Activated CD8-positive, alpha-beta memory T cell treated with anti-CD3 and anti-CD28 coated beads, Interleukin-2, amount 10 ng/mL, durations not matched to agents 7 days and 5 days (primary cell): ENCODE data around the gene LCMT1. TPM values are rescaled to one million over a fixed set of nuclear protein-coding genes. Genes with fewer than 3 reads are reported as not detected.
"Not testable (repeated sequence)": the region's sequence is repeated elsewhere in the genome, so short reads cannot be mapped to it uniquely, and the experiment has no call there.

Experiments used
- ATAC-seq: fragments of 150-1000 bp; cut with Tn5 transposase; one replicate; pipeline ENCODE4 v1.10.0; 2021; ENCODE audit warnings: moderate library complexity
- CTCF ChIA-PET: fragments of 350-600 bp; sonication (Branson Sonifier 250); formaldehyde crosslinking; loops from one replicate; lab custom pipeline; 2021; ENCODE audit warnings: antibody characterized with exemption; lab: Charles Lee
- DNase-seq: peaks from one replicate; pipeline ENCODE4 v3.0.0-alpha.2; 2020
- H3K27ac Mint-ChIP-seq: one replicate; pipeline ENCODE4 v1.8.0; 2021; ENCODE audit warnings: mild to moderate bottlenecking, mixed read lengths
- H3K27me3 Mint-ChIP-seq: one replicate; pipeline ENCODE4 v1.8.0; 2021; ENCODE audit warnings: mixed read lengths
- H3K36me3 Mint-ChIP-seq: one replicate; pipeline ENCODE4 v1.8.0; 2021; ENCODE audit warnings: mild to moderate bottlenecking, mixed read lengths
- H3K4me1 Mint-ChIP-seq: one replicate; pipeline ENCODE4 v1.8.0; 2021; ENCODE audit warnings: mixed read lengths
- H3K4me3 Mint-ChIP-seq: one replicate; pipeline ENCODE4 v1.8.0; 2021; ENCODE audit warnings: mild to moderate bottlenecking, moderate library complexity, mixed read lengths
- H3K9me3 Mint-ChIP-seq: one replicate; pipeline ENCODE4 v1.8.0; 2022; ENCODE audit warnings: low read depth, mixed read lengths
- total RNA-seq, 2 experiments: library from RNA; stranded (reverse); gene quantifications; one replicate each; pipeline ENCODE4 v1.2.3, GENCODE V29; 2021

Gene LCMT1
- total RNA-seq, 2 experiments from 2014 or later: 38.9 to 44.6 TPM

- Mint-ChIP-seq H3K9me3 (no peaks in the 10 kb centered on the region), H3K36me3 (no peaks in the 10 kb centered on the region), H3K4me3 (peak overlapping the region; percentile 86), H3K27me3 (no peaks in the 10 kb centered on the region), H3K4me1 (peaks cover 42% of the 10 kb centered on the region), H3K27ac (peak overlapping the region; percentile 90)
- ATAC-seq (no peak), DNase-seq (no peak)
- CTCF ChIA-PET: interaction anchor here (0.7 to 7.7 kb wide), 10 partner anchors 10 to 273 kb away, joined by 3 to 75 read pairs (median 4); partner anchors contain the start of gene ARHGAP17
Measured at GRCh38 chr16:25107466-25107792, 4.1 kb upstream of the LCMT1 start.

GRCh38 chr16:25108054-25108453 lies 3.5 kb upstream of the LCMT1 start:
- Mint-ChIP-seq H3K4me1 (peaks cover 46% of the 10 kb centered on the region), H3K4me3 (peak overlapping the region; percentile 86), H3K9me3 (no peaks in the 10 kb centered on the region), H3K27ac (peak overlapping the region; percentile 90), H3K27me3 (no peaks in the 10 kb centered on the region), H3K36me3 (no peaks in the 10 kb centered on the region)
- CTCF ChIA-PET: interaction anchor here (1.1 to 7.7 kb wide), 7 partner anchors 11 to 118 kb away, joined by 3 to 75 read pairs (median 6); no protein-coding TSS in a partner anchor
- no peak for ATAC-seq
- DNase-seq: peak; percentile 72

DNA sequence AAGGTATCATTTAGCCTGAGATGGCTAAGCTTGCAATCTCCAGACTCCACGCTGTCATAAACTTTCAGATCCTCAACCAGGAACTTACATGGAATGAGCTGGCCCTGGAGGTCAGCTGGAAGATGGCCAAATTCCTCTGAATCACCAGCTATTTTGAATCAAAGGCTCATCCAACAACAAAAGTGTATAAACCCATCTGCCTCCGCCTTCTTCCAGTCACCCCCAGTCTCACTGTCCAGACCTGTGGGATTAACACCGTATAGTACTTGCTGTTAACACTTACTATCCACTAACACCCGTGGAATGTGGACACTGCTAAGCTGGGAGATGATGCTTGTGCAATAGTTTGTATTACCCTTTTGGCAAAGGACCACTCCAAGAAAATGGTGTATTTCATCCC lies 1.9 kb upstream of the LCMT1 start:
- ATAC-seq (no peak), DNase-seq (no peak)
- Mint-ChIP-seq H3K27me3 (no peaks in the 10 kb centered on the region), H3K27ac (peak overlapping the region; percentile 32), H3K4me1 (peaks cover 57% of the 10 kb centered on the region), H3K36me3 (no peaks in the 10 kb centered on the region), H3K4me3 (peak overlapping the region; percentile 82), H3K9me3 (no peaks in the 10 kb centered on the region)
- CTCF ChIA-PET: interaction anchor here (0.8 to 7.7 kb wide), 7 partner anchors 40 to 114 kb away, joined by 3 to 75 read pairs (median 7); partner anchors contain the start of gene ARHGAP17

GRCh38 chr16:25110387-25110947 lies 1.1 kb upstream of the LCMT1 start:
- no peaks in the 10 kb centered on the region for H3K36me3 Mint-ChIP-seq
- no peaks in the 10 kb centered on the region for H3K27me3 Mint-ChIP-seq
- H3K27ac Mint-ChIP-seq: peak overlapping the region; percentile 97
- CTCF ChIA-PET: interaction anchor here (0.8 to 7.7 kb wide), 8 partner anchors 41 to 113 kb away, joined by 3 to 75 read pairs (median 6); partner anchors contain the start of gene ARHGAP17
- DNase-seq (peak; percentile 65), ATAC-seq (no peak)
- H3K4me3 Mint-ChIP-seq: peak overlapping the region; percentile 82
- no peaks in the 10 kb centered on the region for H3K9me3 Mint-ChIP-seq
- peaks cover 62% of the 10 kb centered on the region for H3K4me1 Mint-ChIP-seq

DNA sequence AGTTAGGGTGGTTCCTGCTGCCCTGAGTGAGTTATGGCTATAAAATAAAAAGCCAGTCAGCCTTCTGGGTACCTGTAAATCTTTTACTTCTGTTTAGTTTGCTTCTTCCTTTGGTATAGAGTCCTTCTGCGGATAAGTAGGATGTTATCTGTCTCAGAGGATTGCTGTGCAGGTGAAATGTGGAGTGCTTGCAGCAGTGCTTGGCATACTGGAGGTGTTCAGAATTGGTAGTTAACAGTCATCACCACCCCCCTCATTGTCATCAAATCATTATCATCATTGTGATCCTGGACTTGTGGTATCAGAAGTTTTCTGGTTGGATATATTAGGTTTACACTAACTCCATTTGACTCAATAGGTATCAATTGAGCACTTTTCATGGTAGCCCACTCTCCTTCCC lies 2.6 kb downstream of the LCMT1 start:
- Mint-ChIP-seq H3K4me3 (peak overlapping the region; percentile 24), H3K4me1 (peaks cover 49% of the 10 kb centered on the region), H3K27ac (no peak overlapping the region), H3K9me3 (no peaks in the 10 kb centered on the region), H3K36me3 (peaks cover 3% of the 10 kb centered on the region), H3K27me3 (no peaks in the 10 kb centered on the region)
- DNase-seq (no peak), ATAC-seq (no peak)
- CTCF ChIA-PET: interaction anchor here (1.1 to 7.7 kb wide), 2 partner anchors 10 to 56 kb away, joined by 5 to 75 read pairs; no protein-coding TSS in a partner anchor

GRCh38 chr16:25118851-25119578 lies 7.5 kb downstream of the LCMT1 start:
- Mint-ChIP-seq H3K4me3 (no peak overlapping the region), H3K4me1 (peaks cover 25% of the 10 kb centered on the region), H3K36me3 (peaks cover 3% of the 10 kb centered on the region), H3K27me3 (no peaks in the 10 kb centered on the region), H3K9me3 (no peaks in the 10 kb centered on the region), H3K27ac (no peak overlapping the region)
- DNase-seq (no peak), ATAC-seq (no peak)
- CTCF ChIA-PET: interaction anchor here (1.3 to 2.3 kb wide), 2 partner anchors 9 to 106 kb away, joined by 3 to 10 read pairs; no protein-coding TSS in a partner anchor

GRCh38 chr16:25121824-25122600 lies 10.5 kb downstream of the LCMT1 start:
- no peak for DNase-seq
- no peak for ATAC-seq
- H3K9me3 Mint-ChIP-seq: no peaks in the 10 kb centered on the region
- H3K4me1 Mint-ChIP-seq: peaks cover 31% of the 10 kb centered on the region
- no peak overlapping the region for H3K27ac Mint-ChIP-seq
- H3K4me3 Mint-ChIP-seq: no peak overlapping the region
- CTCF ChIA-PET: interaction anchor here (2.9 kb wide), 1 partner anchor 103 kb away, joined by 11 read pairs; no protein-coding TSS in a partner anchor
- no peaks in the 10 kb centered on the region for H3K27me3 Mint-ChIP-seq
- H3K36me3 Mint-ChIP-seq: no peaks in the 10 kb centered on the region

DNA sequence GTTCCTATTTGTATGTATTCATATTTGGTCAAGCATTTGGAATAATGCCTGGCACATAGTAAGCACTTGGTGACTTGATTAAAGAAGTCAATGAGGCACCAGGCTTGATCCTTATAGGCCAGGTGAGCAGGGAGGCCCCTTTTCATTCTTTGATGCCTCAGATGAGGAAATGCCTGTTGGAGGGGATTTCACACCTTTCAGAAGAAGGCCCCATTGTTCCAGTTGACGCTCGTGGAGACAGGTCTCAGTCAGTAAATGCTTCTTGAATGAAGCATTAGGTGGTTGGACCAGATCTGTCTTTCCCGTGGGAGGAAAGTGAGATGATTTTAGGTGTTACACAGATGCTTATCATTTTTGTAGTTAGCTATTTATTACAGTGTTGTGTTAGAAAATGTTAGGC lies 13.0 kb downstream of the LCMT1 start:
- CTCF ChIA-PET: interaction anchor here (1.0 to 2.9 kb wide), 2 partner anchors 101 to 115 kb away, joined by 3 to 11 read pairs; no protein-coding TSS in a partner anchor
- H3K27ac Mint-ChIP-seq: no peak overlapping the region
- no peak for ATAC-seq

DNA sequence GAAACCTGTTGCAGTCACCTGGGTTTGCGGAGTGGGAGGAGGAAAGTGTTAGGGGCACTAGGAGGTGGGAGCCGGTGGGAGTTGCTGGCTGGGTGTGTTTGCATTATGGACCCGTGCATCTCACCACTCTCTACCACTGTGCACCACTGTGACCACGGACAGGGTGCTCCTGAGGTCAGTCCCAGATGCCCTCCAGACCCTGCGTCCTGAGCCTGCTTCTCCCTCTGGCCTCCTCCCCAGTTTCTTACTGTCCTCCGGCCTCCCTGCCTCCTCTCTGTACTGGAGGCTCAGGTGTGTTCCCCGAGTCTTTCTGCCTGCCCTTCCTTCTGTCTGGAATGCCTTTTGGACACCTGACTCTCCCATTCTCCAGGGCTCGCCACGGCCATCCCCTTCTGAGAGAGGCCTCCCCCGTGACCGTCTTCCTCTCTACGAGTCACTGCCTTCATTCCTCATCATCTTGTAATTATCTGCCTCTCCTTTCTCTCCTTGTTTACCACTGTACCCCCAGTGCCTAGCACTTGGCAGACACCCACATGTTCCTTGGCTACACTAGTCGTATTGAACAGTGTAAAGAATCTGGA lies 14.6 kb downstream of the LCMT1 start:
- not testable (repeated sequence) for H3K9me3 Mint-ChIP-seq, H3K4me3 Mint-ChIP-seq, H3K27me3 Mint-ChIP-seq, H3K36me3 Mint-ChIP-seq, DNase-seq
- Mint-ChIP-seq H3K27ac (peak overlapping the region; percentile 44), H3K4me1 (peaks cover 28% of the 10 kb centered on the region)
- peak; percentile 10 for ATAC-seq
- CTCF ChIA-PET: interaction anchor here (0.9 to 3.0 kb wide), 10 partner anchors 10 to 117 kb away, joined by 3 to 54 read pairs (median 3); partner anchors contain the start of gene LCMT1

More for the DNA sequence above, 13.0 kb downstream of the LCMT1 start:
- DNase-seq: no peak
- peaks cover 28% of the 10 kb centered on the region for H3K4me1 Mint-ChIP-seq
- no peak overlapping the region for H3K4me3 Mint-ChIP-seq
- peaks cover 1% of the 10 kb centered on the region for H3K36me3 Mint-ChIP-seq
- H3K27me3 Mint-ChIP-seq: no peaks in the 10 kb centered on the region
- no peaks in the 10 kb centered on the region for H3K9me3 Mint-ChIP-seq

- DNase-seq (peak; percentile 54), ATAC-seq (peak; percentile 81)
- H3K9me3 Mint-ChIP-seq: no peaks in the 10 kb centered on the region
- no peaks in the 10 kb centered on the region for H3K27me3 Mint-ChIP-seq
- H3K4me1 Mint-ChIP-seq: peaks cover 28% of the 10 kb centered on the region
- CTCF ChIA-PET: interaction anchor here (0.9 to 3.0 kb wide), 12 partner anchors 11 to 116 kb away, joined by 3 to 54 read pairs (median 3); partner anchors contain the start of gene LCMT1
- no peak overlapping the region for H3K4me3 Mint-ChIP-seq
- peak overlapping the region; percentile 44 for H3K27ac Mint-ChIP-seq
- H3K36me3 Mint-ChIP-seq: peaks cover 5% of the 10 kb centered on the region
Measured at GRCh38 chr16:25126820-25127232, 15.3 kb downstream of the LCMT1 start.

DNA sequence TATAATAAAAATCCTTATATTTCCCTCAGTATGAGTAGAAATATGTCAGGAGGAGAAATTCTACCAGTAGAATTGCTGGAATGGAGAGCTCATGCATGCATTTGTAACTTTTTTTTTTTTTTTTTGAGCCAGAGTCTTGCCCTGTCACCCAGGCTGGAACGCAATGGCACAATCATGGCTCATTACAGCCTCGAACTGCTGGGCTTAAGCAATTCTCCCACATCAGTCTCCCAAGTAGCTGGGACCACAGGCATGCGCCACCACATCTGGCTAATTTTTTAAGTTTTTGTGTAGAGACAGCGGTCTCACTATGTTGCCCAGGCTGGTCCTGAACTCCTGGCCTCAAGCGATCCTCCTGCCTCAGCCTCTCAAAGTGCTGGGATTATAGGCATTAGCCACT lies 21.2 kb downstream of the LCMT1 start:
- peaks cover 16% of the 10 kb centered on the region for H3K36me3 Mint-ChIP-seq
- not testable (repeated sequence) for H3K27ac Mint-ChIP-seq, DNase-seq, H3K4me3 Mint-ChIP-seq, ATAC-seq, H3K9me3 Mint-ChIP-seq, H3K27me3 Mint-ChIP-seq, H3K4me1 Mint-ChIP-seq
- CTCF ChIA-PET: interaction anchor here (1.6 kb wide), 1 partner anchor 93 kb away, joined by 7 read pairs; no protein-coding TSS in a partner anchor

DNA sequence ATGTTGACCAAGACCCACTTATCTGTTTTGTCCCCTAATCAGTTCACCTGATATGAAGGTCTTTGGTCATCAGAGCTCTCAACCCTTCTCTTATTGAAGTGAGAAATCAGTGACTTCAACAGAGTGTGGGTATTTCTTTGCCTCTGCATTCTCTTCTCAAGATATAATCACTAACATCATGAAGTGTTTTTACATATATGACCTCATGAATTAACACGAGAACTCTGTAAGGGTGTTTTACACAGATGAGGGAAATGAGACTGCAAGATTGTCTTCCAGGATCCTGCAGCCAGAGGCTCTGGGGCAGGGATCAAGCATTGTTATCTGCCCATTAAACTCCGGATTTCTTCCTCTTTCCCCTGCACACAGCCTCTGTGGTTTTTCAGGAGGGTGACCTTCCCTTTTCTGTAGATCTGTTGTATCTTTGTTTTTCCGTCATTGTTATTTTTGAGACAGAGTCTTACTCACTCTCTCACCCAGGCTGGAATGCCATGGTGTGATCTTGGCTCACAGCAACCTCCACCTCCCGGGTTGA lies 22.7 kb downstream of the LCMT1 start:
- CTCF ChIA-PET: no interaction called here
- no peaks in the 10 kb centered on the region for H3K9me3 Mint-ChIP-seq
- H3K27ac Mint-ChIP-seq: peak overlapping the region; percentile 4
- ATAC-seq: no peak
- no peaks in the 10 kb centered on the region for H3K27me3 Mint-ChIP-seq
- DNase-seq: no peak
- no peak overlapping the region for H3K4me3 Mint-ChIP-seq
- H3K36me3 Mint-ChIP-seq: peaks cover 15% of the 10 kb centered on the region
- H3K4me1 Mint-ChIP-seq: no peaks in the 10 kb centered on the region
